ENCODE measurements around the gene TNFAIP3.

- TF ChIP-seq CTCF (IDR thresholded peaks at IDR 0.05): no peak
- no peak for TF ChIP-seq POLR2A (IDR thresholded peaks at IDR 0.05)
Observed at GRCh38 chr6:137911675-137912191, 44.7 kb downstream of the TNFAIP3 start.

Data from thyroid gland (tissue), 4 donors.